ENCODE data around the gene PKD1L1. TPM values are rescaled to one million over a fixed set of nuclear protein-coding genes. Genes with fewer than 3 reads are reported as not detected.

Gene PKD1L1
- total RNA-seq, 1 experiment from 2014 or later = not detected

- Histone ChIP-seq H3K27ac (ENCODE audit: low read depth, low read length, poor library complexity, severe bottlenecking) (no peak overlapping the region), H3K9me3 (ENCODE audit: low read depth, low read length, poor library complexity, severe bottlenecking) (no peaks in the 10 kb centered on the region)
- CTCF ChIA-PET = no interaction called here
Measured at GRCh38 chr7:47766126-47766525, 182.1 kb downstream of the PKD1L1 start.

DNA sequence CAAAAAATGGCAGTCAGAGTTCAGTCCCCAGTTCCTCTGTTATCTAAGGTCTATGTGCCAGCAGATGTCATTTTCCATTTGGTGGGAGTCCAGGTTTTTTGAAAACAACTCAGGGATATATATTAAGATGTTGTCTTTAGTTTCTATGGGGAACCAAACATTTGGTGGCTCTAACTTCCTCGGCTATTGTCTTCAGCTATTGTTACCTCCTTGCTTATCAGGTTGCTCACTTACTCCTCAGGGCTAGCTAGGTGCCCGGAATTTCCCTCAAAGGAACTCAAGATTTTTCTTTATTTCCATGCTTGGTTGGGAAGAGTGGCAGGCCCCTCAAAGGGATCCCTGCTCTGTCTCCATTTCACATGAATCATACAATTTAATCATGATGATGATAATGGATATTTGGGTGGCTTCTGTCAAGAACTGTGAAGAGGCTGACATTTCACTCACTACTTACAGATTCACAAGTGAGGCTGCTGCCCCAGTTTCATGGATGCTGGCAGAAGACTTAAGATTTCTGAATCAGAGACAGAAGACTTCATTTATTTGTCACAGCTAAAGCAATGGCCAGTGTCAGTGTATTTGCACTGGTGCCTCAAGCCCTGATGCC lies 182.8 kb downstream of the PKD1L1 start:
- intact Hi-C loops (cut with micrococcal nuclease; ENCODE audit: unreplicated experiment) = no loop called here
- no peak overlapping the region for H3K4me3 ChIP-seq (ENCODE audit: low read depth, low read length, poor library complexity, severe bottlenecking)
- TF ChIP-seq CTCF (conservative IDR thresholded peaks at IDR 0.05; ENCODE audit: low read depth, low read length) (no peak), EZH2 (IDR thresholded peaks at IDR 0.05; ENCODE audit: borderline replicate concordance, low read depth, low read length, poor library complexity, severe bottlenecking) (no peak)
- H3K4me1 ChIP-seq (ENCODE audit: insufficient read depth, low read length, poor library complexity, severe bottlenecking) = no peaks in the 10 kb centered on the region
- CTCF ChIA-PET = no interaction called here
- no peaks in the 10 kb centered on the region for H3K36me3 ChIP-seq (ENCODE audit: insufficient read depth, low read length, poor library complexity, severe bottlenecking)
- DNase-seq (ENCODE audit: low spot score) = no peak
- no peak overlapping the region for H3K27ac ChIP-seq (ENCODE audit: low read depth, low read length, poor library complexity, severe bottlenecking)
- no TSS peak for BruUV-seq (replicated peaks)
- no peaks in the 10 kb centered on the region for H3K27me3 ChIP-seq (replicated peaks; ENCODE audit: insufficient read depth, low read depth, low read length, poor library complexity)
- POLR2A ChIA-PET (ENCODE audit: low non-redundant PET) = no interaction called here
- H3K9me3 ChIP-seq (ENCODE audit: low read depth, low read length, poor library complexity, severe bottlenecking) = no peaks in the 10 kb centered on the region

More at GRCh38 chr7:47766126-47766525, 182.1 kb downstream of the PKD1L1 start:
- POLR2A ChIA-PET (ENCODE audit: low non-redundant PET) = no interaction called here
- no peaks in the 10 kb centered on the region for H3K4me1 ChIP-seq (ENCODE audit: insufficient read depth, low read length, poor library complexity, severe bottlenecking)
- BruUV-seq (replicated peaks) = no TSS peak
- intact Hi-C loops (cut with micrococcal nuclease; ENCODE audit: unreplicated experiment) = no loop called here
- H3K27me3 ChIP-seq (replicated peaks; ENCODE audit: insufficient read depth, low read depth, low read length, poor library complexity) = no peaks in the 10 kb centered on the region
- no peak for DNase-seq (ENCODE audit: low spot score)
- TF ChIP-seq EZH2 (IDR thresholded peaks at IDR 0.05; ENCODE audit: borderline replicate concordance, low read depth, low read length, poor library complexity, severe bottlenecking) = no peak
- TF ChIP-seq CTCF (conservative IDR thresholded peaks at IDR 0.05; ENCODE audit: low read depth, low read length) = no peak
- H3K36me3 ChIP-seq (ENCODE audit: insufficient read depth, low read length, poor library complexity, severe bottlenecking) = no peaks in the 10 kb centered on the region
- H3K4me3 ChIP-seq (ENCODE audit: low read depth, low read length, poor library complexity, severe bottlenecking) = no peak overlapping the region

GRCh38 chr7:47764746-47765145 lies 183.5 kb downstream of the PKD1L1 start:
- TF ChIP-seq CTCF (conservative IDR thresholded peaks at IDR 0.05; ENCODE audit: low read depth, low read length) = no peak
- TF ChIP-seq EZH2 (IDR thresholded peaks at IDR 0.05; ENCODE audit: borderline replicate concordance, low read depth, low read length, poor library complexity, severe bottlenecking) = no peak
- H3K36me3 ChIP-seq (ENCODE audit: insufficient read depth, low read length, poor library complexity, severe bottlenecking) = no peaks in the 10 kb centered on the region
- DNase-seq (ENCODE audit: low spot score) = no peak
- H3K4me3 ChIP-seq (ENCODE audit: low read depth, low read length, poor library complexity, severe bottlenecking) = no peak overlapping the region
- no peak overlapping the region for H3K27ac ChIP-seq (ENCODE audit: low read depth, low read length, poor library complexity, severe bottlenecking)
- no peaks in the 10 kb centered on the region for H3K9me3 ChIP-seq (ENCODE audit: low read depth, low read length, poor library complexity, severe bottlenecking)
- ChIA-PET POLR2A (ENCODE audit: low non-redundant PET) (no interaction called here), CTCF (no interaction called here)
- H3K27me3 ChIP-seq (replicated peaks; ENCODE audit: insufficient read depth, low read depth, low read length, poor library complexity) = no peaks in the 10 kb centered on the region
- BruUV-seq (replicated peaks) = no TSS peak
- no peaks in the 10 kb centered on the region for H3K4me1 ChIP-seq (ENCODE audit: insufficient read depth, low read length, poor library complexity, severe bottlenecking)
- intact Hi-C loops (cut with micrococcal nuclease; ENCODE audit: unreplicated experiment) = no loop called here
